Upper lobe of right lung (tissue), 1 donor: ENCODE results near the gene RASGRP2. TPM values are rescaled to one million over a fixed set of nuclear protein-coding genes. Genes with fewer than 3 reads are reported as not detected.

Experiments used
- ATAC-seq: fragments of 200-7000 bp; cut with Tn5 transposase; one replicate; pipeline ENCODE4 v1.9.1; 2020; ENCODE audit warnings: mild to moderate bottlenecking, moderate library complexity
- DNase-seq: peaks from one replicate; pipeline ENCODE4 v3.0.0-alpha.2; 2020
- H3K27ac ChIP-seq: fragments of 200-600 bp; one replicate; pipeline ENCODE4 v1.8.0; 2022
- H3K27me3 ChIP-seq: fragments of 200-600 bp; one replicate; pipeline ENCODE4 v1.8.0; 2022; ENCODE audit warnings: mild to moderate bottlenecking
- H3K36me3 ChIP-seq: fragments of 200-600 bp; one replicate; pipeline ENCODE4 v1.8.0; 2022
- H3K4me1 ChIP-seq: fragments of 200-600 bp; one replicate; pipeline ENCODE4 v1.8.0; 2022
- H3K4me3 ChIP-seq: fragments of 200-600 bp; one replicate; pipeline ENCODE4 v1.8.0; 2022; ENCODE audit warnings: mild to moderate bottlenecking
- H3K9me3 ChIP-seq: fragments of 200-600 bp; one replicate; pipeline ENCODE4 v1.8.0; 2022
- CTCF ChIP-seq: fragments of 200-600 bp; IDR thresholded peaks from one replicate; pipeline ENCODE4 v1.8.0; 2022; ENCODE audit warnings: antibody characterized with exemption
- intact Hi-C: fragments of 100-400 bp; cut with DNase I; formaldehyde crosslinking; loops from one replicate; pipeline ENCODE4 v1.11.0; 2022
- total RNA-seq: library from RNA; stranded (reverse); fragmentation: NEBNext Ultra II Directional; extraction: Animal tissue kit (Norgen Biotek cat#: 25700); gene quantifications from one replicate; pipeline ENCODE4 v1.2.1, GENCODE V29; 2021
- donor health status: DM: no; HTN: yes; CAD: no; lungs with severe emphysema.

RASGRP2 gene
- total RNA-seq, 1 donor from 2014 or later = 27.6 TPM

- TF ChIP-seq CTCF = no peak
- no peak overlapping the region for H3K4me3 ChIP-seq
- H3K27me3 ChIP-seq = no peaks in the 10 kb centered on the region
- H3K36me3 ChIP-seq = peaks cover 5% of the 10 kb centered on the region
- no peaks in the 10 kb centered on the region for H3K9me3 ChIP-seq
- peaks cover 13% of the 10 kb centered on the region for H3K4me1 ChIP-seq
- H3K27ac ChIP-seq = no peak overlapping the region
- intact Hi-C loops = no loop called here
- ATAC-seq (no peak), DNase-seq (peak; percentile 59)
These were observed 13.8 kb upstream of the RASGRP2 start for GRCh38 chr11:64757549-64758329.

GRCh38 chr11:64755681-64756361 is 11.9 kb upstream of the RASGRP2 start:
- peaks cover 11% of the 10 kb centered on the region for H3K4me1 ChIP-seq
- H3K4me3 ChIP-seq = no peak overlapping the region
- H3K9me3 ChIP-seq = no peaks in the 10 kb centered on the region
- no peak for TF ChIP-seq CTCF
- no peaks in the 10 kb centered on the region for H3K36me3 ChIP-seq
- H3K27ac ChIP-seq = no peak overlapping the region
- H3K27me3 ChIP-seq = no peaks in the 10 kb centered on the region
- DNase-seq = peak; percentile 56
- no peak for ATAC-seq
- intact Hi-C loops = no loop called here

- H3K27ac ChIP-seq = no peak overlapping the region
- no peaks in the 10 kb centered on the region for H3K27me3 ChIP-seq
- H3K4me3 ChIP-seq = no peak overlapping the region
- DNase-seq = peak; percentile 55
- peaks cover 4% of the 10 kb centered on the region for H3K4me1 ChIP-seq
- H3K36me3 ChIP-seq = no peaks in the 10 kb centered on the region
- no peak for ATAC-seq
- TF ChIP-seq CTCF = no peak
- intact Hi-C loops = no loop called here
- H3K9me3 ChIP-seq = no peaks in the 10 kb centered on the region
These were observed 11.1 kb upstream of the RASGRP2 start for GRCh38 chr11:64754919-64755662.

GRCh38 chr11:64754124-64754918 is 10.4 kb upstream of the RASGRP2 start:
- Histone ChIP-seq H3K36me3 (no peaks in the 10 kb centered on the region), H3K4me1 (no peaks in the 10 kb centered on the region), H3K27ac (no peak overlapping the region), H3K4me3 (no peak overlapping the region), H3K9me3 (no peaks in the 10 kb centered on the region), H3K27me3 (no peaks in the 10 kb centered on the region)
- peak; percentile 55 for DNase-seq
- intact Hi-C loops = no loop called here
- TF ChIP-seq CTCF = no peak
- no peak for ATAC-seq

GRCh38 chr11:64753380-64754123 is 9.6 kb upstream of the RASGRP2 start:
- no peak overlapping the region for H3K4me3 ChIP-seq
- intact Hi-C loops = no loop called here
- no peaks in the 10 kb centered on the region for H3K4me1 ChIP-seq
- no peaks in the 10 kb centered on the region for H3K9me3 ChIP-seq
- no peaks in the 10 kb centered on the region for H3K36me3 ChIP-seq
- TF ChIP-seq CTCF = no peak
- H3K27ac ChIP-seq = no peak overlapping the region
- DNase-seq (peak; percentile 63), ATAC-seq (no peak)
- H3K27me3 ChIP-seq = no peaks in the 10 kb centered on the region
